H1 (cell line): ENCODE results near the gene ARHGAP26.

ENCODE experiments used
- CREB1 ChIP-seq: IDR thresholded peaks from 2 replicates; pipeline ENCODE4 v1.6.1; 2012; ENCODE audit warnings: inconsistent platforms
- CTCF ChIP-seq, 3 experiments: IDR thresholded peaks; 1 replicate in 2 of 3; 2 replicates in 1 of 3; pipeline versions ENCODE4 v1.5.1 to v1.6.1; 2011; ENCODE audit warnings: low read length in 3 of 3, mild to moderate bottlenecking in 3 of 3, inconsistent platforms in 2 of 3, low read depth in 1 of 3, moderate library complexity in 1 of 3; ENCODE audit not compliant: insufficient read depth in 1 of 3; ENCODE audit errors: control extremely low read depth in 1 of 3
- EZH2 ChIP-seq: fragments of 200-600 bp; sonication (generic); IDR thresholded peaks from 2 replicates; pipeline ENCODE4 v1.7.1; 2012; ENCODE audit warnings: low read depth, mild to moderate bottlenecking, moderate library complexity, low read length, inconsistent platforms; ENCODE audit not compliant: severe bottlenecking
- FOSL1 ChIP-seq: IDR thresholded peaks from 2 replicates; pipeline ENCODE4 v1.6.1; 2011; ENCODE audit warnings: mild to moderate bottlenecking, low read depth, low read length, moderate library complexity; ENCODE audit not compliant: insufficient read depth
- RAD21 ChIP-seq, 2 experiments: IDR thresholded peaks in 1 of 2; conservative IDR thresholded peaks in 1 of 2; 2 replicates each; pipeline ENCODE4 v1.6.1; 2011; ENCODE audit warnings: low read depth in 2 of 2, low read length in 2 of 2, improper control_type of control experiment in 1 of 2, inconsistent platforms in 1 of 2, mild to moderate bottlenecking in 1 of 2, moderate library complexity in 1 of 2

- TF ChIP-seq CTCF (IDR thresholded peaks at IDR 0.05; ENCODE audit: control extremely low read depth in 1 of 3, insufficient read depth in 1 of 3, low read depth in 1 of 3, low read length in 3 of 3), result no peak
- TF ChIP-seq EZH2, result no peak
- TF ChIP-seq RAD21 (IDR thresholded peaks at IDR 0.05 in 1 of 2, conservative IDR thresholded peaks at IDR 0.05 in 1 of 2; ENCODE audit: low read depth in 2 of 2, low read length in 2 of 2), result no peak
- TF ChIP-seq CREB1, result no peak
- no peak for TF ChIP-seq FOSL1
Observed at GRCh38 chr5:143226872-143227271, 456.7 kb downstream of the ARHGAP26 start.
